Measurements from ENCODE around the gene ARFGAP2. TPM values are rescaled to one million over a fixed set of nuclear protein-coding genes. Genes with fewer than 3 reads are reported as not detected.

ARFGAP2 gene
- total and polyA plus RNA-seq, 9 donors: 41.5 to 94.9 (median 74.2) TPM

DNA sequence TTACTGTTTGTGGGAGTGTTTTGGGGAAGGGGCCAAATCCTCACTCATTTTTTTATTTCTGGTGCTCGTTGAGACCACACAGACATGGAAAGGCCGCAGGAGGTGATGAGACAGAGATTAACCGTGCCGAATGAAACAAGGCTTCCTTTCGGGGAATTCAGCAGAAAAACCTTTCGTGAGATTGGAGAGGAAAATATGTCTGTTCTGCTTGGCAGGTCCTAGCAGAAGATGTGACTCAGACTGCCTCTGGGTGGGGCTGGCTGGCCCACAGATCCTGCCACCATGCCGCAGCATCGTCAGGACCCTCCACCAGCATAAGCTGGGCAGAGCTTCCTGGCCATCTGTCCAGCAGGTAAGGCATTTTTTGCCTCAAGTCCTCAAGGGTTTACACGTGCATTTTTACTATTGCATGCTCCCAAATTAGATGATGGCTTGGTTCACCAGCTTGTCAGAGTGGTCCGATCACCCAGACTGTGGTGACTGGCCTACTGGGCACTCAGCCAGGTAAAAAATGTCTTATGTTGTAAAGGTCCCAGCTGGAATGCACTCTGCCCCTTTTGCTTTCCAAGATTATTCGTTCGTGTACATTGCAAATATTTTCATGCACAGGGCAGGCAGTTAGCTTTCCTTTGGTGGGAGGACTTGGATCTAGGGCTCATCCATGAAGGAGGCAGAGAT, 39.6 kb upstream of the ARFGAP2 start:
- H3K36me3 ChIP-seq: no peaks in the 10 kb centered on the region
- H3K4me3 ChIP-seq: peak overlapping the region; percentile 72
- intact Hi-C loops (cut with DNase I): loop anchor here in 1 of 4 donors (5.0 kb wide), 1 partner anchor 46 kb away; no protein-coding TSS in a partner anchor
- peaks cover 10% of the 10 kb centered on the region for H3K4me1 ChIP-seq (ENCODE audit: insufficient read depth)
- H3K27ac ChIP-seq: peak overlapping the region in 1 of 2 donors; percentile 93
- peak; percentile 36 to 47 (median 45) for DNase-seq
- no peaks in the 10 kb centered on the region for H3K9me3 ChIP-seq
- H3K27me3 ChIP-seq: no peaks in the 10 kb centered on the region
- WGBS, 3 donors: 2% methylated on average over 12 of the region's 12 CpGs
- TF ChIP-seq, protein P1, sequence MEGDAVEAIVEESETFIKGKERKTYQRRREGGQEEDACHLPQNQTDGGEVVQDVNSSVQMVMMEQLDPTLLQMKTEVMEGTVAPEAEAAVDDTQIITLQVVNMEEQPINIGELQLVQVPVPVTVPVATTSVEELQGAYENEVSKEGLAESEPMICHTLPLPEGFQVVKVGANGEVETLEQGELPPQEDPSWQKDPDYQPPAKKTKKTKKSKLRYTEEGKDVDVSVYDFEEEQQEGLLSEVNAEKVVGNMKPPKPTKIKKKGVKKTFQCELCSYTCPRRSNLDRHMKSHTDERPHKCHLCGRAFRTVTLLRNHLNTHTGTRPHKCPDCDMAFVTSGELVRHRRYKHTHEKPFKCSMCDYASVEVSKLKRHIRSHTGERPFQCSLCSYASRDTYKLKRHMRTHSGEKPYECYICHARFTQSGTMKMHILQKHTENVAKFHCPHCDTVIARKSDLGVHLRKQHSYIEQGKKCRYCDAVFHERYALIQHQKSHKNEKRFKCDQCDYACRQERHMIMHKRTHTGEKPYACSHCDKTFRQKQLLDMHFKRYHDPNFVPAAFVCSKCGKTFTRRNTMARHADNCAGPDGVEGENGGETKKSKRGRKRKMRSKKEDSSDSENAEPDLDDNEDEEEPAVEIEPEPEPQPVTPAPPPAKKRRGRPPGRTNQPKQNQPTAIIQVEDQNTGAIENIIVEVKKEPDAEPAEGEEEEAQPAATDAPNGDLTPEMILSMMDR (IDR thresholded peaks at IDR 0.05): no peak
- no peak for TF ChIP-seq EP300 (IDR thresholded peaks at IDR 0.05)
- no peak for TF ChIP-seq POLR2A (IDR thresholded peaks at IDR 0.05)

GRCh38 chr11:47215366-47215910, 38.8 kb upstream of the ARFGAP2 start:
- Histone ChIP-seq H3K27ac (peak overlapping the region; percentile 88 to 93), H3K4me3 (peak overlapping the region; percentile 72), H3K4me1 (ENCODE audit: insufficient read depth) (peaks cover 10% of the 10 kb centered on the region), H3K36me3 (no peaks in the 10 kb centered on the region), H3K9me3 (no peaks in the 10 kb centered on the region), H3K27me3 (no peaks in the 10 kb centered on the region)
- intact Hi-C loops (cut with DNase I): loop anchor here in 1 of 4 donors (2.0 to 5.0 kb wide), 2 partner anchors 31 to 47 kb away; no protein-coding TSS in a partner anchor
- no peak for TF ChIP-seq POLR2A (IDR thresholded peaks at IDR 0.05)
- TF ChIP-seq, protein P1 (IDR thresholded peaks at IDR 0.05): no peak
- TF ChIP-seq EP300 (IDR thresholded peaks at IDR 0.05): no peak
- DNase-seq: no peak
- 6 to 10% (median 10%) methylated on average over 15 of the region's 15 CpGs for WGBS, 3 donors

DNA sequence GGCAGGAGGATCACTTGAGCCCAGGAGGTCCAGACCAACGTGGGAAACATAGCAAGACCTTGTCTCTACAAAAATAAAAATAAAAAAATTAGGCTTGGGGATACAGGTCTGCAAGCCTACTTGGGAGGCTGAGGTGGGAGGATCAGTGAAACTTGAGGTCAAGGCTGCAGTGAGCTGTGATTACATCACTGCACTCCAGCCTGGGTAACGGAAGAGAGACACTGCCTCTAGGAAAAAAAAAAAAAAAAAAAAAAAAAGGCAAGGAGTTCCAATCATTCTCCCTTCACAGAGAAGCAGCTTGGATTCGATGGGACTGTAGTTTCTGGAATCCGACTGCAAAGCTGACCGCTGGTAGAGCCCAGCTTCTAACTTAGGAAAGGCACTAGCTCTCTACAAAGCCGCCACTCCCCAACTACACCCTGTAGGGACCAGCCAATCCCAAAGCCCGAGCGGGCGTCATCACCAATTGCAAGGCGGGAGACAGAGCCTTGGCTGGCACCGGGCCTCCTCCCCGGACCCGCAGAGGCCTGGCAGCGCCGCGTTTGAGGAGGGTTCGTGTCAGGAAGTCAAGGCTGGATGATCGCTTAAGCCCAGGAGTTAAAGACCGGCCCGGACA, 37.4 kb upstream of the ARFGAP2 start:
- intact Hi-C loops (cut with DNase I): loop anchor here in 1 of 4 donors (2.0 kb wide), 1 partner anchor 29 kb away; no protein-coding TSS in a partner anchor
- H3K4me3 ChIP-seq: peak overlapping the region; percentile 72

GRCh38 chr11:47212938-47213337, 36.3 kb upstream of the ARFGAP2 start:
- 82 to 88% (median 83%) methylated on average over 12 of the region's 12 CpGs for WGBS, 3 donors

More for the DNA sequence above, 37.4 kb upstream of the ARFGAP2 start:
- peak; percentile 88 to 92 (median 91) for DNase-seq
- Histone ChIP-seq H3K27me3 (no peaks in the 10 kb centered on the region), H3K4me1 (ENCODE audit: insufficient read depth) (peaks cover 10% of the 10 kb centered on the region), H3K36me3 (no peaks in the 10 kb centered on the region), H3K27ac (peak overlapping the region; percentile 88 to 93), H3K9me3 (no peaks in the 10 kb centered on the region)
- TF ChIP-seq, protein P1 (IDR thresholded peaks at IDR 0.05): no peak
- TF ChIP-seq POLR2A (IDR thresholded peaks at IDR 0.05): peak; percentile 42
- 1 to 3% (median 2%) methylated on average over 20 of the region's 20 CpGs for WGBS, 3 donors

More at GRCh38 chr11:47212938-47213337, 36.3 kb upstream of the ARFGAP2 start:
- intact Hi-C loops (cut with DNase I): no loop called here
- TF ChIP-seq, protein P1 (IDR thresholded peaks at IDR 0.05): no peak
- no peak for TF ChIP-seq POLR2A (IDR thresholded peaks at IDR 0.05)
- TF ChIP-seq EP300 (IDR thresholded peaks at IDR 0.05): no peak
- Histone ChIP-seq H3K27me3 (no peaks in the 10 kb centered on the region), H3K4me3 (no peak overlapping the region), H3K9me3 (no peaks in the 10 kb centered on the region), H3K27ac (no peak overlapping the region), H3K36me3 (no peaks in the 10 kb centered on the region), H3K4me1 (ENCODE audit: insufficient read depth) (peaks cover 10% of the 10 kb centered on the region)
- DNase-seq: peak in 3 of 5 donors; percentile 35 to 43 (median 39)
